NCI-H2081 treated with DMSO at 0.1 percent for 48 hours (cell line): Measurements from ENCODE around the gene MAN1A2.

Source experiments
- DNase-seq: peaks from one replicate; lab custom pipeline; 2025; lab: John Stamatoyannopoulos, UW

Gene MAN1A2

DNA sequence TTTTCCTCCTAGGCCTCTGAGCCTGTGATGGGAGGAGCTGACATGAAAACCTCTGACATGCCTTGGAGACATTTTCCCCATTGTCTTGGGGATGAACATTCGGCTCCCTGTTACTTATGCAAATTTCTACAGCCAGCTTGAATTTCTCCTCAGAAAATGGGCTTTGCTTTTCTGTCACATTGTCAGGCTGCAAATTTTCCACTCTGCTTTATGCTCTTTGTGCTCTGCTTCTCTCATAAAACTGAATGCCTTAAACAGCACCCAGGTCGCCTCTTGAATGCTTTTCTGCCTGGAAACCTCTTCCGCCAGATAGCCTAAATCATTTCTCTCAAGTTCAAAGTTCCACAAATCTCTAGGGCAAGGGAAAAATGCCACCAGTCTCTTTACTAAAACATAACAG is 191.9 kb downstream of the MAN1A2 start:
- no peak for DNase-seq

DNA sequence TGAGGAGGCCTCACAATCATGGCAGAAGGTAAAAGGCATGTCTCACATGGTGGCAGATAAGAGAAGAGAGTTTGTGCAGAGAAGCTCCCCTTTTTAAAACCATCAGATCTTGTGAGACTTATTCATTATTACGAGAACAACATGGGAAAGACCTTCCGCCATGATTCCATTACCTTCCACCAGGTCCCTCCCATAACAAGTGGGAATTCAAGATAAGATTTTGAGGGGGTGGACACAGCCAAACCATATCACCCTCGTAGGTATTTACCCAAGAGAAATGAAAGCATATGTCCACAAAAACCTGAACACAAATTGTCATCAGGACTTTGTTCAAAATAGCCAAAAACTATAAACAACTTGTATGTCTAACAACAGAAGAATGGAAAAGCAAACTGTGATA is 192.7 kb downstream of the MAN1A2 start:
- no peak for DNase-seq

DNA sequence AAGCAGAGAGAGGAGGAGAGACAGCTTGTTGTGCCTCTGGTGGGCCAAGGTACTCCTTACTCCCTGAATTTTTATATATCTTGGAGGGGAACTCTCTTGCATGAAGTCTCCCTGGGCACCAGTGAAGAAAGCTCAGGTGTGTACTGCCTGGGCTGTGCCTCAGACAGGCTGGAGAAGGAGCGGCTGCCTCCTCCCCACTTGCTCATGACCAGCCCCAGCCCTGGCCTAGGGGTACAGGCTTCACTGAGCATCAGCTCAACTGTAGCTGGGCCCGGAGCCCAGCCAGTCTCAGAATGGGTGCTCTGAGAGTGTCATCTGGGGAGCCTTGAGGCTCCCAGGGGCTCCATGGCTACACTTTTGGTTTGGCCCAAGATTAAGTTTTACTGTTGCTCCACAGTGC is 193.8 kb downstream of the MAN1A2 start:
- no peak for DNase-seq

DNA sequence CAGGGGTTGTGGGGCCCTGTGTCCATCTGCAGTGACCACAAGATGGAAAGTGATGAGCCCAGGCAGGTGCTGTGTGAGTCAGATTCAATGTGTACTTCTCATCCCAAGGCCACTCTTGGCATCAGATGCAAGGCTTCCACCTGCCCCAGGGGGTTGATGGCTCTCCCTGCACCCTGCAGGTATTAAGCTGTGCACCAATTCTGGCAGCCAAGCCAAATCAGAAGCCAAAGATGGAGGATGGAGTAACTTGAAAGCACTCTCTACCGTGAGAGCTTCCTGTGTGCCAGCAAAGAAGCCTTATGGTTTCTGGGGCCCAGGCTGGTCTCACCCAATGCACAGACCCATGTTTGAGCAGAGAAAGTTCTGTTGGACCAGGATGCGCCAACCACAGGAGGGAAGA is 194.3 kb downstream of the MAN1A2 start:
- no peak for DNase-seq

DNA sequence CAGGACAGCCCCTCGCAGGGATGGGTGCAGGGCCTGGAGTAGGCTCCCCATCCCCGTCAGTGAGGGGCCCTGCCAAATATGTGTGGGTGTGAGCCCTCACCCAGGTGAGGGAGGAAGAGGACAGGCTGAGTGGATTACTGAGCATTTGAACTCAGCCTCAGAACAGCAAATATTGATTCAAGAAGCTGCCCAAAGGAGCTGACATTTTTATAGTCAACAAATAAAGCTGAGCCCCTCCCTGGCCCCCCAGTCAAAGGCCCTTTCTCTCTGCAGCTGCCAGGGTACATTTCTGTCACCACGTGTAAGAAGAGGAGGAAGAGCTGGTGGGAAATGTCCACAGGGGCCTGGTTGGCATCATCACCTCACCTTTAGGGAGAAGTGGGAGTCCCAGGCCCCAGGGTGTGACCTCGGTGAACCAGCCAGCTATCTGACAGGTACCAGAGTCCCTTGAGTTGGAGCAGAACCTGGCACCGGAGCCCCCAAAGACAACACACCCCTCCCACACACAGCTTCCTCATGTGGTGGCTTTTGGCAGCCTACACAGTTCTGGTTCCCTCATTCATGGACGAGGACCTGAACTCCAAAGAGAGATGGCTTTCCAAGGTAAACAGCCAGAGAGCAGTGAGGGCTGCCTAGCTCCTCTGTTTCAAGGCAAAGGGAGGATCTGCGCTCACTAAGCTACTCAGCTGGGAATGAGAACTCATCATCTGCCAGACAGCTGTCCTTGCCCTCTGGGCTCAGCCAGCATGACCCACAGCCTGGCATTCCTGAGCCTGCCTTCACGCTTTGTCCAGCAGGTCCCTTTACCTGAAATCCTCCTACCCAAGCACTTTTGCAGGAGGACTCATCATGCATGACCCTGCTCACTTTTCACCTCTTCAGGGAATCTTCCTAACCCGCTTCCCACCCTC is 195.6 kb downstream of the MAN1A2 start:
- no peak for DNase-seq

DNA sequence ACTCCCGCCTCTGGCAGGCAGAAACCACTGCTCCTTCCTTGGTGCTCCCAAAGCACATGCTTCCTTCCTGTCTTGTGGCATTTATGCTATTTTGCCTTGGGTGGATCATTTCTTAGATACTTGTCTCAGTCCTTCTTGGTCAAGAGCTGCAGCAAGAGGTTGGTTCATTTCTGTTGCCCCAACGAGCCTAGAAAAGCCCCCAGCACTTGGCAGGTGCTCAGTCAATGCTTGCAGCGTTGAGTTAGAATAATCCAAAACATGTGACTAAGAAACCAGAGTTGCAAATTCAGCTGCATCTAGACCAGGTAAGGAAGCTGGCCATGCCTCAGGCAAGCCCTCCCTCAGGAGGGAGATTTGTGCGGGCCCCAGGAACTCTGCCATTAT is 196.2 kb downstream of the MAN1A2 start:
- DNase-seq: no peak

DNA sequence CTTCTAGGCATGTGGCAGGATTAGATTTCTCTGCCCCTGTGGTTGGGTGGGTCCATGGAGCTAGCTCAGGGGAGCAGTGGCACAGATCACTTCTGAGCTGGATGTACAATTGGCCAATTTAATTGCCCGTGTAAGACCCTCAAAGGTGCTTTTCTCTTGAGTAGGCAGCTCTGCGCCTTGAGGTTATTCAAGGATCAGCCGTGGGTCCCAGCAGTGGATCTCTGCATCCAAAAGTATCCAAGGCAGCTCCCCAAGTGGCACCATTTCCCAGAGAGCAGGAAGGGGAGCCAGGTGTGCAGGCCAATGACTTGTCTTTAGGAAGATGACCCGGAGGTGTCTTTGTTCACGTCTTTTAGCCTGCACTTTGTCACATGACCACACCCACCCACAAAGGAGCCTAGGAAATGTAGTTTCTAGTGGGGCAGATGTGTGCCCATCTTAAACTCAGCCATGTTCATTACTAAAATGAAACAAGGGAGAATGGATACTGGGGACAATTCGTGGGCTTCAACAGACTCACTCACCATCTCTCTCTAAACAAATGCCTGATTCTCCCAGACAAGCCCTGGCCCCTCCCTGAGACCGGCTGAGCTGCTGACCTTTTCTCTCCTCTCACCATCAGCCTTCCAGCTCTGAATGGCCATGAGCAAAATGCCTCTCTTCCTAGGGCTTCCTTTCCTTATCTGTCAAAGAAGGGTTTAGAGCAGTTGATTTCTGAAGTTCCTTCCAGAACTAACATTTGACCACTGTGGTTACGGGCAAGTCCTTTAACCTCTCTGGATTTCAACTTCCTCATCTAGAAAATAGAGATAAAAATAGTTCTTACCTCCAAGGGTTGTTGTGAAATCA is 197.2 kb downstream of the MAN1A2 start:
- DNase-seq: no peak

DNA sequence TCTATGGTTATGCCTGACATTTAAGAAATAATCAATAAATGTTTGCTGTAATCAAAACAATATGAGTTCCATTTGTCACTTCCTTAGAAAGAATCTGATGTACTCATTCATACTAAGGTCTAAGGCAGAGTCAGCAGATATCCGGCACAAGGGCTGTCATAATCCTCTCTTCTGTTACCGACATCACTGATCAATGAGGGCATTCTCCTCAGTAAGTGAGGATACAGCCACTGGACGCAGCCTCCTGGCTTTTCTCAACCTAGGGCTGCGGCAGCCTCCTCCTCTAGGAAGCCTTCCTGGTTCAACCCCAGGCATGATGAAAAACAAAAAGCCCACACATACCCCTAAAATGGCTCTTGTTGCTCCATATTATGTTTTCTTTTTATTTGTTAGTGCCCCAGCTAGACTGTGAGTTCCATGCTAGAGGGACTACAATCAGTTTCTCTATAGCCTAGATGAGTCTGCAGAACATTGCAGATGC is 197.9 kb downstream of the MAN1A2 start:
- no peak for DNase-seq

DNA sequence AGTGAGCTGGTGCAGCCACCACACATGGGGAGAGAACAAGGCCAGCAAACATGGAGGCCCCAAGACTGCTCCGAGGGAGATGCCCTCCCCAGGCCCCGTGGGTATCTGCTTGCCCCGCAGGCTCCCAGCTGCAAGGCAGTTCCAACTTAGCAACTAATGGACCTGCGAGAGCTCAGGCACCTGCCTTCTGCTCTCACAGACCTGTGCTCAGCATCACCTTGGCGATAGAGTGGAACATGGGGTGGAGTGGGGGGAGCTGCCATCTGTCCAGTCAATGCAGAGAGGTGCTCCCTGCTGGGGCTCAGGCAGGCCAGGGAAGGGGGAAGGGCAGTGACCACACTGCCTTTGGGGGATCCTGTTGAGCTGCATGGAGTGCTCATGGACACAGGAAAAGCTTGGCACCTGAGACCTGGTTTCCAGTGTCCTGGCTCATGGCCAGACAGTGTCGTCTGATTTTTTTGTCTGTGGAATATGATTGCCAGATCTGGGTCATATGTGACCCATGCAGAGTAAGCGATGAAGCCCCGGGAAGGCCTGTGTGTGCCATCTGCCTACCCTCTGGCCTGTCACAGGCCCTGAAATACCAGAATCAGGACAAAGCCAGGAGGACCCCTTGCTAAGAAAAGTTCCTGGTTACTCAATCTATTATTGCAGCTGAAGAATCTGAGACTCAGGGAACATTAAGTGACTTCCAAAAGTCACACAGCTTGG is 198.7 kb downstream of the MAN1A2 start:
- DNase-seq: no peak

DNA sequence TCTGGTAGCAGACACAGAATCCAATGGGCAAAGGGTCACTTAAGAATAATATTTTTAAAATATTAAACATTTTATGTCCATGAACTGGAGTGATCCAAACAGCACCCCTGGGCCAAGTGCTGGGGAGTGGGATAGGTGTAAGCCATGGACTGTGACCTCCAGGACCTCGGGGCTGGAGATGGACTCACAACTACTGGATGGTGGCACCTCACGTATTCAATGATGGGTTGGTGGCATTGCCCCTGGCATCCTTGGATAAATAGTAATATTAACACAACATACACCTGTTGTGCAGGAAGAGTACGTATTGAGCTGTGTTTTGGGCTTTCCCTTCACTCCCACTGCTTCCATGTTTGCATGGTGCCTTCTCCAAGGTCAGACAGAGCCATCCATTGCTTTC is 199.3 kb downstream of the MAN1A2 start:
- DNase-seq: no peak

DNA sequence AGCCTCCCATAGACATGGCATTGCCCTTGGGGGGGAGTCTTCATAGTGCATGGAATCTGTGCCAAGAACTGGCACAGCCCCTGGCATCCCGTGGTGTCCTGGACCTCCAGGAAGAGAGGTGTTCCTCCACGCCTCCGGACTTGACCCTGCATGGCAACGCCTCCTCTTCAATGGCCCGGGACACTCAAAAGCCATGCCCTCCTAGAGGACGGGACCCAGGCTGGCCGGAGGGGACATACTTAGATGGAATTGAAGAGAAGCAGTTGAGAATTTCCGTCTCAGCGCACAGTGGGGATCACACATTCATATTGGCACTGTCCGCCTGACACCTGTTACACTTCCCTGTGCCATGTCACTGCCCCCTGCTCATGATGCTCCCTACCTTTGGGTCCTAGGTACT is 200.2 kb downstream of the MAN1A2 start:
- DNase-seq: no peak

DNA sequence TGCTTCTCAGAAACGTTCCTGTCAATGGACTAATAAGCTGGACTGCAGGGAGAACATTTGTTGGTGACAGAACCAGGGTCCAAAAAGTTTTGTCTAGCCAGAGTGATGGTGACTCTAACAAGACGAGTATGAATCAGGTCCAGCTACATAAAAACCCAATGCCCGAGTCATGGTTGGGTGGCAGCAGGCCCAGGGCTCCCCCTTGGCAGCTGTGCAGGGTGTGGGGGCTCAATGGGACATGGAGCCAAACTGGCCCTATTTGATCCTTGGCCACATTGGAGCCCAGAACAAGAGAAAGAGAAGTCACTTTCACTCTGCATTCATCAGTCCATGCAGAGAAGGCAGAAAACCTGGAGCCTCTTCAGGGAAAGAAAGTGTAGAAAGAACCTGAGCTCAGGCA is 200.7 kb downstream of the MAN1A2 start:
- no peak for DNase-seq

DNA sequence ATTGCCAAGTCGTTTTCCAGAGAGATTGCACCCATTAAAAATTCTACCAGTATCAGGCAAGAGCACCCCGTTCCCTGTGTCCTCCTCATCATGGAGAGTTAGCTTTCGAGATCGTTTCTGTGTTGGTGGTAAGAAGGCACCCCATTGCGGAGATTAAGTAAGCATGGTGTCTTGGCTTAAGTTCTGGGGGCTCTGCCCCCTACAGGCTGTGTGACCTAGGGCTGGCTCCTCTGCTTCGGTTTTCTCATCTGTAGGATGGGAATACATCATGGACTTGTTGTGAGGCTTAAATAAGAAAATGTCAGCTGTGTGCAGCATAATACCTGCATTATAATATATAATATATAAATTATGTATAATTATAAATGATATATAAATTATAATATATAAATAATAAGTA is 201.8 kb downstream of the MAN1A2 start:
- DNase-seq: no peak

DNA sequence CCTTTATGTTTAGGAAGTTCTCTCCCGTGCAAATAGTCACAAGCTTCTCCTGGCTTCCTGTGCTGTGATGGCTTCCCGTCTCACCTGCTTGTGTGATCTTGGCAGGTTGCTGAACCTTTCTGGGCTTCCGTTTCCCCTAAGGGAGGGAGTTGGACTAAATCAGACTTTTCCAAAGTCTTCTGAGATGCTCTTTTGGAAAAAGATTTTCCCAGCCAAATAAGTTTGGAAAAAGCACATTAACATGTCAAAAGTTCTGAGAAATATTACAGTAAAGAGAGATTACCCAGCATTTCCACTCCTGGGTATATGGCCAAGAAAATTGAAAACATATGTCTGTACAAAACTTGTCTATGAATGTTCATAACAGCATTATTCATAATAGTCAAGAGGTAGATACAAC is 202.6 kb downstream of the MAN1A2 start:
- DNase-seq: no peak

DNA sequence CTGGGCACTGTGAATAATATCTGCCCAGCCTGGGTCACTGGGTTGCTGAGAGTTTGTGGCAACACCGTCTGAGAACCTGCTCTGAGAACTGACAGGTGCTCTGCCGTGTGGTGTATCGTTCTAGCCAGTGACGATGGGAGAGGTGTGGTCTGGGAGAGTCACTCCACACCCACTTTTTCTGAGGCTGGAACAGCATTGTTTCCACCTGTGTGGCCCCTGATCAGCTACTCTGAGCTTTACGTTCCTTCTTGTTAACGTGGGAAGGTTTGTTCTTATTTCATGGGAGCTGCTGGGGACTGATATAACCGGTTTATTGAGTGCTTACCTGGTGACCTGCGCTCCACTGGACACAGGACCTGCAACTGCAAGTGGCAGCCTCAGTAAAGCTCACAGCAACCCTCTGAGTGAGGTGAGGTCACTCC is 203.8 kb downstream of the MAN1A2 start:
- DNase-seq: no peak

DNA sequence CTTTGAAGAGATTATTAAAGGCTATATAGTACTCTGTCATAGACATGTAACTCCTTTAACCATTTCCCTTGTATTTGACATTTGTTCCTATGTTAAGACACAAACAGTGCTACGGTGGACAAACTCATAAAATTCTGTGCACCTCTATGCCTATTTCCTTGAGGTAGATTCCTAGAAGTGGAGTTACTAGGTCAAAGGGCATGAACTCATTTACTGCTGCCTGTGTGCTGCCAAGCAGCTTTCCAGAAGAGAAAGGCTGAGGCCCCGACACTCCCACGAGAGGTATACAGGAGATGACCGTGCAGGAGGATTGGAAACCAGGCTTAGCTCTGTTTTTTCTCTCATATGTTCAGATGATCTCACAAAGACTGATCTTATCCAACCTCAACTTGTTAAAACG is 204.2 kb downstream of the MAN1A2 start:
- no peak for DNase-seq

DNA sequence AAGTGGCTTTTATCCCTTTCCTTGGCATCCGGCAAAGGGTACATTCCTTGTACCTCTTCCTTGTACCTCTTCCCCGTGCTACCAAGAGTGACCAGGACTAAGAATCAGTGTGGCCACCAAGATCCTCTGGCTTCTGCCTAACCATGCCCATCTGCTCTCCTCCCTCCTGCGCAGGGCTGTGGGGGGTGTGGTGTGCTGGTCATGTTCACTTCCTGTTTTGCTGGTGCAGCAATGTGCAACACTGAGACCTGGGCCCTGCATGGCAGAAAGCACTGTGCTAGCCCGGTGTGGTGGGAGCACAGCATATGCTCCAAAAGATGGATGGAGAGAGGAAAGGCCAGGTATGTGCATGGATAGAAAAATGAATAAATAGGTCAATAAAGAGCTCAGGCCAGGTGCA is 205.3 kb downstream of the MAN1A2 start:
- no peak for DNase-seq

DNA sequence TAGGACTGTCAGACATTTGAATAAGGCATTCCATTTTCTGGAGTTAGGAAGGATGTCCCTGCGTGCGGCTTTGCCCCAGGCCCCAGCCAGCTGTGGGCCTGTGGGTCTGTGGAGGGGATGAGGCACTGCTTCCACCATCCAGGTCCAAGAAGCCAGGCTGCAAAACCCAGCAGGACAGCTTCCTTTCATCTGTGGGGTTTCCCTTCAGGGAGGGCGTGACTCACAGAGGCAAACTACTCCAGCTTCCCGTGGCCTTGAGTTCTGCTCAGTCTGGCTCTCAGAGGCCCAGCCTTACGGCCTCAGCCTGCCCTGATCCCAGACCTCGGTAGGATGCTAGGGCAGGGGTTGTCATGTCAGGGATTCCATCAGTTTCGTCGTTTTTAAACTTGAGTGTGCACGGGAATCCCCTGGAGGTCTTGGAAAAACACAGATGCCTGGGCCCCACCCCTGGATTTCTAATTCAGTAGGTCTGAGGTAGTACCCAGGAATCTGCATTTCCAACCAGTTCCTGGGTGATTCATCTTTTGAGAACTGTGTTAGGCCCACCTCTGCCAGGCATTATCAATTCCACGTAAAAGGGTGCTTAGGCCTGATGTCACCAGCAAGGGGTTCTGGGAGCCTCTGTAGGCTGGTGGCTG is 206.3 kb downstream of the MAN1A2 start:
- DNase-seq: no peak

DNA sequence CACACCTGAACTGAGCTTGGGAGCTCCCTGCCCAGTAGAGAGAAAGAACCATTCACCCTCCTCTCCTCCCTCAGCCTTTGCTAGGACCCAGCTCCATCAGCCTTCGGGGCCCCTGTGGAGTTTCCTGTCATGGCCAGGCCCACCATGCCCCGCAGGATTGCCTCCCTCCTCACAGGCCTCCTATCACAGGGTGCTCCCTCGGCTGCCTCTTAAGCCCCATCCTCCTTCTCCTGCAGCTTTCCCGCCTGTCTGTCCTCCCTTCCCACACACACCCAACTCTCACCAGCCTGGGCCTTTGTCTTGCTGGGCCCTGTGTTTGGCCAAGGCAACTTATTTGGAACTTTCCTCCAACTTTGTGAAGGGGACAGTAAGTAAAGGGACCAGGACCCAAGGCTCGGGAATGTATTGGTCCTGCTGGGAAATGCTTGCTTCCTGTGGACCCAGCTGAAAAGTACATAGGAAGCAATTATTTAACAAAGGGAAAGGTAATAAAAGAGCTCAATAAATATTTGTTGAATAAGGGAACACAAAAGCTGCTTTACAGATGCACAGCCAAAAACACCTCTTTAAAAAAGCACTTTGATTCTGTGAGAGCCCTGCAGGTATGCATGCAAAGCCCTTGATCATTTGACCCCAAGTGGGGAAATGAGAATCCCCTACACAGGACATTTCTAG is 207.0 kb downstream of the MAN1A2 start:
- no peak for DNase-seq

DNA sequence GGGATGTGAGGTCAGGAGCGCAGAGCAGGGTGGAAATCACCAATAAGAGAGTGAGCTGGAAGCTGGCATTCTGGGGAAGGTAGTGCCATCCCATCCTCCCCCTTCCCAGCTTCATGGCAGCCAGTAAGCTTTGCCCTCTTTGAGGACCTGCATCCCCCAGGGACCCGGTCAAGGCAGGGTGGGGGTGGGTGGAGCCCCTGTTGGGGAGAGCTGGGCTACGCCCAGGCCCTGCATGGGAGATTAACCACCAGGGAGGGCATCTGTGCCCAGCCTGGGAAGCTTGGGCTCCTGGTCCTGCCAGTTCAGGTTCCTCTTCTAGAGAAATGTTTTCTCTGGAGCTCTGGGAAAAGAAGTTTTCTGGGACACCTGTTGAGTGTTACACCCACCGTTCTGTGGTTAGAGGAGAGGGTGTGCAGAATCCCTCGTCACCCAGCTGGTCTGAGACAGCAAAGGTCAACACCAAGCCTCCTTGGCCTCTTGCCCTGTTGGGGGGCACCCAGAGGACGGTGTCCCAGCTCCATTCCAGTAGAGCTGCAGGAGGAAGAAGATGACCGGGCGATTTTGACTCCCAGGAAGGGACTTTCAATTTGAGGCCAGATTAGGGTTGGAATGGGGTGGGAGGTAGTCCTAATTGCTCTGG is 208.5 kb downstream of the MAN1A2 start:
- no peak for DNase-seq

DNA sequence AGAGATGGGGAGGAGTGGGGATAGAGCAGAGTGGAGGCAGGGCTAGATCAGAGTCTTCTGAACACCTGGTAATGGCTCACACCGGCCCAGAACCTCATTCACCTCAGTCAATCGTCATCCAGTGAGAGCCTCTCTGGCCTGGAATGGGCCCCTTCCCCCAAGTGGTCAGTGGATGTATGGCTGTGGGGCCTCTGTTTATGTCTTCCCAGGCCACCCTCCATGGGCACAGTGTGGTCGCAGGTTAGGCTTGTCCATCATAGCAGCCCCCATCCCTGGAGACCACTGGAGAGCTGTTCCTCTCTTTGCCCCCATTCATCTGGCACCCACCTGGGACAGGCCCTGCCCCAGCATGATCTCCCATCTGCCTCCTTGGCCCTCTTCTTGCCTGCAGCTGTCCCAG is 209.0 kb downstream of the MAN1A2 start:
- DNase-seq: no peak
